Right lobe of liver (tissue), 6 donors: ENCODE results near the gene PDE7B. TPM values are rescaled to one million over a fixed set of nuclear protein-coding genes. Genes with fewer than 3 reads are reported as not detected.

Experiments
- ATAC-seq, 4 donors: fragments of 200-7000 bp; cut with Tn5 transposase; one replicate each; pipeline ENCODE4 v1.9.1; 2020; ENCODE audit warnings: mild to moderate bottlenecking in 4 of 4, moderate library complexity in 4 of 4
- DNase-seq, 3 donors: peaks; one replicate each; pipeline ENCODE4 v3.0.0-alpha.2; 2020
- H3K27ac ChIP-seq, 3 donors: fragments of 200-600 bp; one replicate each; pipeline ENCODE4 v1.8.0; 2022
- H3K27me3 ChIP-seq, 2 donors: fragments of 200-600 bp; one replicate each; pipeline ENCODE4 v1.8.0; 2022
- H3K36me3 ChIP-seq, 4 donors: fragments of 200-600 bp; sonication (generic) in 1 of 4; one replicate each; pipeline versions ENCODE4 v1.5.1 to v1.8.0; 2017 to 2022; ENCODE audit warnings: control low read depth in 1 of 4
- H3K4me1 ChIP-seq, 4 donors: fragments of 200-600 bp; sonication (generic) in 1 of 4; one replicate each; pipeline versions ENCODE4 v1.5.1 to v1.8.0; 2017 to 2022; ENCODE audit warnings: control low read depth in 1 of 4
- H3K4me3 ChIP-seq, 3 donors: fragments of 200-600 bp; one replicate each; pipeline ENCODE4 v1.8.0; 2022
- H3K9me3 ChIP-seq, 4 donors: fragments of 200-600 bp; sonication (generic) in 1 of 4; one replicate each; pipeline versions ENCODE4 v1.5.1 to v1.8.0; 2017 to 2022; ENCODE audit warnings: control low read depth in 1 of 4
- POLR2A ChIP-seq: fragments of 450-650 bp; IDR thresholded peaks from one replicate; pipeline ENCODE4 v1.6.1; 2017; ENCODE audit warnings: antibody characterized with exemption, mild to moderate bottlenecking
- WGBS: methylation state at CpG from one replicate; pipeline ENCODE4 v1.1.6; 2018; ENCODE audit warnings: low coverage, low lambda C conversion rate; ENCODE audit not compliant: insufficient coverage; ENCODE audit errors: missing lambda C conversion rate; 5-methylcytosine and 5-hydroxymethylcytosine counted together
- intact Hi-C, 2 donors: fragments of 100-400 bp; cut with DNase I; formaldehyde crosslinking; loops; one replicate each; pipeline versions ENCODE4 v1.11.2 to v1.14.1; 2022
- total RNA-seq, 6 experiments: library from RNA; depleted of rRNA in 2 of 6; stranded (reverse); fragments of >200 nt in 2 of 6; fragmentation: NEBNext Ultra II Directional in 3 of 6; extraction: Animal tissue kit (Norgen Biotek cat#: 25700) in 3 of 6; gene quantifications; one replicate each; pipeline versions ENCODE4 v1.1.0 to v1.2.4, GENCODE V29; 2016 to 2023
- TF ChIP-seq, protein P1 (sequence below), 4 donors: fragments of 200-600 bp in 3 of 4; fragments of 450-650 bp in 1 of 4; IDR thresholded peaks; one replicate each; pipeline versions ENCODE4 v1.5.1 to v1.8.0; 2016 to 2022; ENCODE audit warnings: antibody characterized with exemption in 4 of 4, mild to moderate bottlenecking in 2 of 4
- donor health status: DM: no; HTN: yes; CAD: no.
- donor health status: DM: no; HTN: no; CAD: no.
- donor health status: DM: no; HTN: no; CAD: no.
- donor health status: DM: no; HTN: yes; CAD: no.
- donor health status: DM: no; HTN: yes; CAD: no.

The PDE7B gene
- total RNA-seq, 6 experiments from 2014 or later: 1.1 to 5.1 (median 1.9) TPM

DNA sequence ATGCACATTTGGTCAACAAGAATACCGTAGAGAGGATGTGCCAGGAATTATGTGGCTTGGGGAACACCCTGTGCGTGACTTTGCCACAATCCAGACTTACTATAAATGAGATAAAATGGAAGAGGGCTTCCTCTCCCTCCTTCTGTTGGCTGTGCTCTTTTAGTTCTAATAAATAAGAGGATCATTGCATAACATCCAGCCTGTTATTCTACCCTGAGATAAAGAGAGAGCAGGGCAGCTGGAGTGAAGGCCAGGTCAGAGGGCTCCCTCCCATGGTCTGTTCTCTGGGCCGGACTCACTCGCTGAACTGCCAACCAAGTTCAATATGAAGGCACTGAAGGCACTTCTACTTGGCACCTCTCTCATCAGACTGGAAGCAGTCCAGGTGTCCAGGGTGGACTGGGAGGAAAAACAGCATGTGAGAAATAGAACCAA is 306.9 kb downstream of the PDE7B start:
- DNase-seq (peak; percentile 71 to 89 (median 87)), ATAC-seq (peak; percentile 95 to 100 (median 98))
- 18% methylated on average over 4 of the region's 4 CpGs for WGBS

DNA sequence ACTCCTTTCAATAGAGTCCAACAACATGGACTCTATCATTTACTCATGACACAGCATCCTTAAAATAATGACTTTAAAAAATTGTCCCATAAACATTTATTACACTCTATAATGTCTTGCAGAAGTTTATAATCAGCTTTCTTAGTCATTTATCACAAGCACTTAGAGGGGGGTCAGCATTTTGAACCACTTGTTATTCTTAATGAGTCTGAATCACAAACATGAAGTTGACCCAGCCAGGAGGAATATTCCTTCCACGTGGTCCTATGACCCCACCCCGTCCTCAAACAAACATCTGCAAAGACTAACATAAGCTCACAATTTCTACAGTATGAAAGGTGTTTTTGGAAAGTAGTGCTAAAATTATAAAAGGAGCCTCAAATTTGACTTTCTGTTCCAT is 307.5 kb downstream of the PDE7B start:
- H3K4me1 ChIP-seq: peaks cover 0 to 29% (median 14%) of the 10 kb centered on the region in 4 donors
- H3K36me3 ChIP-seq: peaks cover 0 to 2% (median 0%) of the 10 kb centered on the region in 4 donors
- DNase-seq (no peak), ATAC-seq (no peak)
- no peak overlapping the region for H3K4me3 ChIP-seq
- intact Hi-C loops: no loop called here
- 49% methylated on average over 2 of the region's 2 CpGs for WGBS
- H3K27ac ChIP-seq: peak overlapping the region in 1 of 3 donors; percentile 16
- TF ChIP-seq, protein P1, sequence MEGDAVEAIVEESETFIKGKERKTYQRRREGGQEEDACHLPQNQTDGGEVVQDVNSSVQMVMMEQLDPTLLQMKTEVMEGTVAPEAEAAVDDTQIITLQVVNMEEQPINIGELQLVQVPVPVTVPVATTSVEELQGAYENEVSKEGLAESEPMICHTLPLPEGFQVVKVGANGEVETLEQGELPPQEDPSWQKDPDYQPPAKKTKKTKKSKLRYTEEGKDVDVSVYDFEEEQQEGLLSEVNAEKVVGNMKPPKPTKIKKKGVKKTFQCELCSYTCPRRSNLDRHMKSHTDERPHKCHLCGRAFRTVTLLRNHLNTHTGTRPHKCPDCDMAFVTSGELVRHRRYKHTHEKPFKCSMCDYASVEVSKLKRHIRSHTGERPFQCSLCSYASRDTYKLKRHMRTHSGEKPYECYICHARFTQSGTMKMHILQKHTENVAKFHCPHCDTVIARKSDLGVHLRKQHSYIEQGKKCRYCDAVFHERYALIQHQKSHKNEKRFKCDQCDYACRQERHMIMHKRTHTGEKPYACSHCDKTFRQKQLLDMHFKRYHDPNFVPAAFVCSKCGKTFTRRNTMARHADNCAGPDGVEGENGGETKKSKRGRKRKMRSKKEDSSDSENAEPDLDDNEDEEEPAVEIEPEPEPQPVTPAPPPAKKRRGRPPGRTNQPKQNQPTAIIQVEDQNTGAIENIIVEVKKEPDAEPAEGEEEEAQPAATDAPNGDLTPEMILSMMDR (IDR thresholded peaks at IDR 0.05): no peak
- no peak for TF ChIP-seq POLR2A
- no peaks in the 10 kb centered on the region for H3K27me3 ChIP-seq
- no peaks in the 10 kb centered on the region for H3K9me3 ChIP-seq

More for the DNA sequence above, 306.9 kb downstream of the PDE7B start:
- H3K36me3 ChIP-seq: peaks cover 0 to 2% (median 0%) of the 10 kb centered on the region in 4 donors
- H3K27ac ChIP-seq: peak overlapping the region in 1 of 3 donors; percentile 16
- peaks cover 0 to 29% (median 14%) of the 10 kb centered on the region in 4 donors for H3K4me1 ChIP-seq
- no peaks in the 10 kb centered on the region for H3K9me3 ChIP-seq
- TF ChIP-seq, protein P1 (IDR thresholded peaks at IDR 0.05): peak in 3 of 4 donors; percentile 24 to 49 (median 39)
- no peak for TF ChIP-seq POLR2A
- no peak overlapping the region for H3K4me3 ChIP-seq
- no peaks in the 10 kb centered on the region for H3K27me3 ChIP-seq
- intact Hi-C loops: no loop called here

DNA sequence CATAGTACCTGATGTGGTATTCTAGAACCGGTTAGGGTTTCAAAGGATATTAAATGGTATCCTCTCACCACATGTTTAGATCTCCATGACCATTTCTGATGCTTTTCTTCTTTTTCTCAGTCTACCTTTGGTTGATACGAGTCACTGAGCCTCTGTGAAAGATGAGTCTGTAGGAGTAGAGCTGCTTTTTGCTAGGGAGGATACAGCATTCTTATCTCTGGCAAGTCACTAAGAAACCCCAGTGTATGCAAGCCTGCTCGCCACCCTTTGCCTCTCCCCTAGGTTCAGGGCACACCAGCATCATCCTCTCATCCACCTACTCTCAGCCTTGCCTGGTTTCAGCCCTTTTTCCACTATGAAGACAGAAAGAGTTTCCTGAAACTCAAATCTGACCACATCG is 308.7 kb downstream of the PDE7B start:
- DNase-seq (no peak), ATAC-seq (no peak)
- no peak for TF ChIP-seq POLR2A
- TF ChIP-seq, protein P1 (IDR thresholded peaks at IDR 0.05): no peak
- Histone ChIP-seq H3K36me3 (peaks cover 0 to 2% (median 0%) of the 10 kb centered on the region in 4 donors), H3K27me3 (no peaks in the 10 kb centered on the region), H3K27ac (no peak overlapping the region), H3K4me1 (peaks cover 0 to 19% (median 9%) of the 10 kb centered on the region in 4 donors), H3K4me3 (no peak overlapping the region), H3K9me3 (no peaks in the 10 kb centered on the region)
- intact Hi-C loops: no loop called here
- WGBS: 86% methylated on average over 4 of the region's 4 CpGs

DNA sequence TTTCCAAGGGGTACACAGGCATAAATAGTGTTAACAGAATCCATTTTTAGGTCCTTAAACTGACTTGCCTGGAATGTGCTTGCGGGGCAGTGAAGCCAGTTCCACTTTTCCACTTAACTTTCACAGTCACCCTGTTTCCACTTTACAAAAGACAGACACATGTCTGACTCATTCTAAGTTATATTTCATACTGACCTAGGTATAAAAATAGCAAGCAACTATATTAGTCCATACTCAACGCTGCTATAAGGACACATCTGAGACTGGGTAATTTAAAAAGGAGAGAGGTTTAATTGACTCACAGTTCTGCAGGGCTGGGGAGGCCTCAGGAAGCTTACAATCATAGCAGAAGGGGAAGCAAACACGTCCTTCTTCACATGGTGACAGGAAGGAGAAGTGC is 310.4 kb downstream of the PDE7B start:
- intact Hi-C loops: no loop called here
- Histone ChIP-seq H3K36me3 (no peaks in the 10 kb centered on the region), H3K27ac (no peak overlapping the region), H3K27me3 (no peaks in the 10 kb centered on the region), H3K4me3 (no peak overlapping the region), H3K4me1 (peaks cover 0 to 19% (median 9%) of the 10 kb centered on the region in 4 donors), H3K9me3 (no peaks in the 10 kb centered on the region)
- TF ChIP-seq, protein P1 (IDR thresholded peaks at IDR 0.05): no peak
- no peak for TF ChIP-seq POLR2A
- no peak for DNase-seq
- no peak for ATAC-seq
- WGBS: 70% methylated on average over 3 of the region's 3 CpGs
